ENCODE results near the gene ADH4. TPM values are rescaled to one million over a fixed set of nuclear protein-coding genes. Genes with fewer than 3 reads are reported as not detected.

Gene ADH4
- total RNA-seq, 2 donors from 2014 or later = 0.27 to 0.92 TPM

DNA sequence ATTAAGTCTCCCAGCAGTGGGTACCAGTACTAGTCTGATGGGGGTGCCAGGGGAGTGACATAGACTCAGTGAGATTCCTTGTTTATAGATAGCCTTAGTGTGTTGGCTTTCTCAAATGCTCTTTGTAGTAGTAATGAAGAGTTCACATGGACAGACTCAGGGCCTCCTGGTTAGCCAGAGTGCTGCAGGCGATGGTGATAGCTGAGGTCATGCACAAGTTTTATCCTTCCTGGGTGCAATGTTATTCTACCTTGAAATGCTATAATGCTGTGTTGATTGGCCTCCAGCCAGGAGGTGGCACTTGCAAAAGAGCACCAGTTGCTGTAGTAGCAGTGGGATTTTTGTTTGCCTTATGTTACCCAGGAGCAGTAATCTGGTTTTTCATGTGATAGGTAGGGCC lies 35.5 kb upstream of the ADH4 start:
- no peak for DNase-seq (ENCODE audit: low spot score)
- no peak for ATAC-seq (ENCODE audit: insufficient number of reproducible peaks, low FRiP score, low read depth)
- TF ChIP-seq, protein P1, sequence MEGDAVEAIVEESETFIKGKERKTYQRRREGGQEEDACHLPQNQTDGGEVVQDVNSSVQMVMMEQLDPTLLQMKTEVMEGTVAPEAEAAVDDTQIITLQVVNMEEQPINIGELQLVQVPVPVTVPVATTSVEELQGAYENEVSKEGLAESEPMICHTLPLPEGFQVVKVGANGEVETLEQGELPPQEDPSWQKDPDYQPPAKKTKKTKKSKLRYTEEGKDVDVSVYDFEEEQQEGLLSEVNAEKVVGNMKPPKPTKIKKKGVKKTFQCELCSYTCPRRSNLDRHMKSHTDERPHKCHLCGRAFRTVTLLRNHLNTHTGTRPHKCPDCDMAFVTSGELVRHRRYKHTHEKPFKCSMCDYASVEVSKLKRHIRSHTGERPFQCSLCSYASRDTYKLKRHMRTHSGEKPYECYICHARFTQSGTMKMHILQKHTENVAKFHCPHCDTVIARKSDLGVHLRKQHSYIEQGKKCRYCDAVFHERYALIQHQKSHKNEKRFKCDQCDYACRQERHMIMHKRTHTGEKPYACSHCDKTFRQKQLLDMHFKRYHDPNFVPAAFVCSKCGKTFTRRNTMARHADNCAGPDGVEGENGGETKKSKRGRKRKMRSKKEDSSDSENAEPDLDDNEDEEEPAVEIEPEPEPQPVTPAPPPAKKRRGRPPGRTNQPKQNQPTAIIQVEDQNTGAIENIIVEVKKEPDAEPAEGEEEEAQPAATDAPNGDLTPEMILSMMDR (IDR thresholded peaks at IDR 0.05) = no peak
- Histone ChIP-seq H3K27ac (no peak overlapping the region), H3K9me3 (peaks cover 6% of the 10 kb centered on the region), H3K4me1 (ENCODE audit: control insufficient read depth in 1 of 2, low read depth in 2 of 2) (peaks cover 0 to 7% of the 10 kb centered on the region in 2 donors), H3K4me3 (no peak overlapping the region), H3K27me3 (replicated peaks; ENCODE audit: insufficient read depth) (no peaks in the 10 kb centered on the region), H3K36me3 (no peaks in the 10 kb centered on the region)

- ATAC-seq (ENCODE audit: insufficient number of reproducible peaks, low FRiP score, low read depth) (no peak), DNase-seq (ENCODE audit: low spot score) (no peak)
- Histone ChIP-seq H3K9me3 (peaks cover 6% of the 10 kb centered on the region), H3K4me1 (ENCODE audit: control insufficient read depth in 1 of 2, low read depth in 2 of 2) (peaks cover 0 to 7% of the 10 kb centered on the region in 2 donors), H3K27me3 (replicated peaks; ENCODE audit: insufficient read depth) (no peaks in the 10 kb centered on the region), H3K4me3 (no peak overlapping the region), H3K27ac (no peak overlapping the region), H3K36me3 (no peaks in the 10 kb centered on the region)
- TF ChIP-seq, protein P1 (IDR thresholded peaks at IDR 0.05) = no peak
Observed at GRCh38 chr4:99179178-99179577, 35.1 kb upstream of the ADH4 start.

DNA sequence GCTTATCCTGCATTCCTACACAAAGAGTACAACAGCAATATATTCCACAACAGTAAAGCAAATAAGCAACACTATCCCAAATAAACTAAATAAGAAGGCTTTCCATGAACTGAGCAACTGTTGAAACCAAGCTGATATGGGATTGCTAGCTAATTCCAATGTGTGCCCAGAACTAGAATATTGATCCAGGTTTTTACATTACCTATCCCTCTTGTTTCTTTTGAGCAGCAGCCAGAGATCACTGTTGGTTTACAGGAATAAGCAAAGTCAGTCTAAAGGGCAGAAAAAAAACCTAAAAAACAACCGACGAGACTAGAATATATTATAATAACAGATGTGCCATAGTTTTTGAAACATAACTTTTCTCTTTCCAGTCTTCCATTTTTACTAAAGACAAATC lies 22.4 kb upstream of the ADH4 start:
- Histone ChIP-seq H3K36me3 (peaks cover 1% of the 10 kb centered on the region), H3K27me3 (replicated peaks; ENCODE audit: insufficient read depth) (no peaks in the 10 kb centered on the region), H3K4me1 (ENCODE audit: control insufficient read depth in 1 of 2, low read depth in 2 of 2) (no peaks in the 10 kb centered on the region), H3K9me3 (peaks cover 4% of the 10 kb centered on the region), H3K27ac (no peak overlapping the region), H3K4me3 (no peak overlapping the region)
- TF ChIP-seq, protein P1 (IDR thresholded peaks at IDR 0.05) = no peak
- DNase-seq (ENCODE audit: low spot score) (no peak), ATAC-seq (ENCODE audit: insufficient number of reproducible peaks, low FRiP score, low read depth) (no peak)

GRCh38 chr4:99165978-99166377 lies 21.9 kb upstream of the ADH4 start:
- TF ChIP-seq, protein P1 (IDR thresholded peaks at IDR 0.05) = no peak
- Histone ChIP-seq H3K9me3 (peaks cover 4% of the 10 kb centered on the region), H3K27ac (no peak overlapping the region), H3K4me3 (no peak overlapping the region), H3K27me3 (replicated peaks; ENCODE audit: insufficient read depth) (no peaks in the 10 kb centered on the region), H3K4me1 (ENCODE audit: control insufficient read depth in 1 of 2, low read depth in 2 of 2) (no peaks in the 10 kb centered on the region), H3K36me3 (peaks cover 4% of the 10 kb centered on the region)
- DNase-seq (ENCODE audit: low spot score) = no peak
- no peak for ATAC-seq (ENCODE audit: insufficient number of reproducible peaks, low FRiP score, low read depth)

DNA sequence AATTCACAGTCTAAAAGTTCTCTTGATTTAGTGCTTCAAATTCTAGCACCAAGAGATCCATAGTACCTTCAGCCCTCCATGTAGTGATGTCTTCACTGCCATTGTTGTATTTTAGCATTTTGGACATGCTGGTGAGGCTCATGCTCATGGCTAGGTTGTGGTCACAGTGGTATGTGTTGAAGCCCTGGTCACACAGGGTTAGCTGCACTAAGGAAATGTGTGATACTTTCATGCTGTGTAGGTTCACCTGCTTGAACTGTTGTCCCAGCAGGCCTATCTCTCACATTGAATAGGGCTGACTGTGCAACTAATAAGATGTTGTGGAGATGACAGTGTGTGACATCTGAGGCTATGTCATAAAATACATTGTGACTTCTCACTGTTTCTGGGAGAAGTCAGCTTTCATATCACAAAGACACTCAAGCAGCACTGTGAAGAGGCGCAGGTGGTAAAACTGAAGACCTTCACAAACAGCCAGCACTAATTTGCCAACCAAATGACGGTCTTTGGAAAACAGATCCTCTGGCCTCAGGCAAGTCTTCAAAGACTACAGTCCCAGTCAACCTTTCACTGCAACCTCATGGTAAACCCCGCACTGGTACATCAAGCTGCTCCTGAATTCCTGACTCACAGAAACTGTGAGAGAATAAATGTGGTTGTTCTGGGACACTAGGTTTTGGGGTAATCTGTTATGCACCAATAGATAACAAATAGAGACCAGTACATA lies 17.4 kb upstream of the ADH4 start:
- Histone ChIP-seq H3K4me1 (ENCODE audit: control insufficient read depth in 1 of 2, low read depth in 2 of 2) (no peaks in the 10 kb centered on the region), H3K9me3 (no peaks in the 10 kb centered on the region), H3K27ac (no peak overlapping the region), H3K4me3 (no peak overlapping the region), H3K27me3 (replicated peaks; ENCODE audit: insufficient read depth) (no peaks in the 10 kb centered on the region), H3K36me3 (peaks cover 4% of the 10 kb centered on the region)
- TF ChIP-seq, protein P1 (IDR thresholded peaks at IDR 0.05) = no peak
- no peak for DNase-seq (ENCODE audit: low spot score)
- ATAC-seq (ENCODE audit: insufficient number of reproducible peaks, low FRiP score, low read depth) = no peak

All from thoracic aorta (tissue), 2 donors.